HepG2 (cell line): ENCODE results near the gene ASAP2. TPM values are rescaled to one million over a fixed set of nuclear protein-coding genes. Genes with fewer than 3 reads are reported as not detected.

ENCODE experiments used
- CC2D1A ChIP-seq: sonication (generic); formaldehyde crosslinking; IDR thresholded peaks from 2 replicates; pipeline ENCODE4 v1.8.1; 2023; ENCODE audit warnings: mild to moderate bottlenecking, missing genetic modification reagents
- DDIT3 ChIP-seq: sonication (generic); formaldehyde crosslinking; IDR thresholded peaks from 2 replicates; pipeline ENCODE4 v1.4.0; 2020; ENCODE audit warnings: mild to moderate bottlenecking, missing genetic modification reagents
- IKZF1 ChIP-seq: fragments of 450-650 bp; IDR thresholded peaks from 2 replicates; pipeline ENCODE4 v1.7.1; 2016
- JUNB ChIP-seq: sonication (generic); formaldehyde crosslinking; IDR thresholded peaks from 2 replicates; pipeline ENCODE4 v1.8.0; 2022; ENCODE audit warnings: missing genetic modification reagents, mild to moderate bottlenecking, borderline replicate concordance
- KAT7 ChIP-seq: IDR thresholded peaks from 2 replicates; pipeline ENCODE4 v1.6.1; 2018; ENCODE audit warnings: borderline replicate concordance, missing compliant biosample characterization
- KDM5B ChIP-seq: sonication (generic); formaldehyde crosslinking; IDR thresholded peaks from 2 replicates; pipeline ENCODE4 v1.4.0; 2020; ENCODE audit warnings: missing genetic modification reagents, mild to moderate bottlenecking, borderline replicate concordance
- MLXIP ChIP-seq: sonication (generic); formaldehyde crosslinking; IDR thresholded peaks from 2 replicates; pipeline ENCODE4 v1.9.0; 2021; ENCODE audit warnings: missing genetic modification reagents, borderline replicate concordance
- MXD3 ChIP-seq: IDR thresholded peaks from 2 replicates; pipeline ENCODE4 v1.6.1; 2016; ENCODE audit warnings: mild to moderate bottlenecking, missing biosample characterization, missing genetic modification reagents
- NCOR1 ChIP-seq: fragments of 200-600 bp; sonication (generic); IDR thresholded peaks from 2 replicates; pipeline ENCODE4 v1.7.0; 2017; ENCODE audit warnings: antibody characterized with exemption, low read length, borderline replicate concordance
- NR2F2 ChIP-seq: IDR thresholded peaks from 2 replicates; pipeline ENCODE4 v1.6.1; 2012; ENCODE audit warnings: low read depth, inconsistent platforms, borderline replicate concordance
- PAF1 ChIP-seq: IDR thresholded peaks from 2 replicates; pipeline ENCODE4 v1.6.1; 2016; ENCODE audit warnings: missing genetic modification reagents, missing compliant biosample characterization
- SIN3B ChIP-seq: fragments of 150-350 bp; IDR thresholded peaks from 2 replicates; pipeline ENCODE4 v1.6.1; 2014; ENCODE audit warnings: low read length
- SMAD1 ChIP-seq: sonication (generic); formaldehyde crosslinking; IDR thresholded peaks from 2 replicates; pipeline ENCODE4 v1.4.0; 2020; ENCODE audit warnings: missing genetic modification reagents, low read depth, mild to moderate bottlenecking, borderline replicate concordance
- TCF7L2 ChIP-seq: IDR thresholded peaks from 2 replicates; pipeline ENCODE4 v1.6.1; 2011; ENCODE audit warnings: mild to moderate bottlenecking, low read depth, low read length, moderate library complexity
- TIGD3 ChIP-seq: sonication (generic); formaldehyde crosslinking; IDR thresholded peaks from 2 replicates; pipeline ENCODE4 v1.5.1; 2020; ENCODE audit warnings: mild to moderate bottlenecking, missing genetic modification reagents, borderline replicate concordance
- ZBTB20 ChIP-seq: sonication (generic); formaldehyde crosslinking; IDR thresholded peaks from 2 replicates; pipeline ENCODE4 v1.8.1; 2023; ENCODE audit warnings: missing genetic modification reagents, low read depth, mild to moderate bottlenecking, borderline replicate concordance
- ZBTB7A ChIP-seq: sonication (generic); formaldehyde crosslinking; IDR thresholded peaks from 2 replicates; pipeline ENCODE4 v1.8.0; 2022; ENCODE audit warnings: mild to moderate bottlenecking, missing genetic modification reagents
- ZNF253 ChIP-seq: sonication (generic); formaldehyde crosslinking; IDR thresholded peaks from 2 replicates; pipeline ENCODE4 v1.8.0; 2022; ENCODE audit warnings: mild to moderate bottlenecking, missing genetic modification reagents, borderline replicate concordance
- ZNF256 ChIP-seq: sonication (generic); formaldehyde crosslinking; conservative IDR thresholded peaks from 2 replicates; pipeline ENCODE4 v1.4.0; 2020; ENCODE audit warnings: missing genetic modification reagents
- ZNF274 ChIP-seq: sonication (generic); formaldehyde crosslinking; IDR thresholded peaks from 2 replicates; pipeline ENCODE4 v1.5.1; 2020; ENCODE audit warnings: mild to moderate bottlenecking, missing genetic modification reagents
- ZNF335 ChIP-seq: sonication (generic); formaldehyde crosslinking; IDR thresholded peaks from 2 replicates; pipeline ENCODE4 v1.4.0; 2020; ENCODE audit warnings: missing genetic modification reagents
- ZNF672 ChIP-seq: sonication (generic); formaldehyde crosslinking; IDR thresholded peaks from 2 replicates; pipeline ENCODE4 v1.8.1; 2022; ENCODE audit warnings: missing genetic modification reagents
- ZNF746 ChIP-seq: sonication (generic); formaldehyde crosslinking; IDR thresholded peaks from 2 replicates; pipeline ENCODE4 v1.8.0; 2022; ENCODE audit warnings: mild to moderate bottlenecking, missing genetic modification reagents
- ZNF770 ChIP-seq: sonication (generic); formaldehyde crosslinking; IDR thresholded peaks from 2 replicates; pipeline ENCODE4 v1.5.0; 2020; ENCODE audit warnings: mild to moderate bottlenecking, missing genetic modification reagents
- polyA plus RNA-seq, 8 experiments: library from polyadenylated mRNA; depleted of rRNA in 3 of 8; stranded (reverse) in 7 of 8; unstranded in 1 of 8; fragments of >200 nt; fragmentation: Illumina TruSeq in 4 of 8; extraction: Trizol in 4 of 8; gene quantifications; 2 replicates each; pipeline versions ENCODE4 v1.2.1 to v1.2.3, GENCODE V29; 2011 to 2016; ENCODE audit warnings: low read depth in 4 of 8, missing spikeins in 1 of 8, mixed read lengths in 1 of 8; ENCODE audit not compliant: insufficient read depth in 1 of 8
- total RNA-seq, 5 experiments: library from RNA; depleted of rRNA; stranded (reverse); fragments of >200 nt; fragmentation: Illumina TruSeq; extraction: Trizol; gene quantifications; 2 replicates each; pipeline ENCODE4 v1.2.3, GENCODE V29; 2016; ENCODE audit warnings: low read depth in 1 of 5

Gene ASAP2
- total and polyA plus RNA-seq, 2 of the 13 experiments (the other 11 are each of a cell fraction or from before 2014, with no cell fraction given) = 7.3 to 22.3 TPM

- TF ChIP-seq MLXIP = no peak
- TF ChIP-seq ZNF335 (CRISPR knock-in tag) = peak; percentile 48; the same call in 1 of the 2 replicates
- TF ChIP-seq ZNF253 = no peak
- TF ChIP-seq SMAD1 (CRISPR knock-in tag) = no peak
- TF ChIP-seq ZBTB7A (CRISPR knock-in tag) = no peak
- TF ChIP-seq NR2F2 = no peak; the same call in 1 of the 2 replicates
- no peak for TF ChIP-seq IKZF1
- TF ChIP-seq ZNF256 = no peak
- TF ChIP-seq ZNF274 (CRISPR knock-in tag) = peak; percentile 75; the same call in 1 of the 2 replicates
- peak; percentile 51; the same call in 1 of the 2 replicates for TF ChIP-seq NCOR1
- no peak for TF ChIP-seq DDIT3
- TF ChIP-seq ZNF746 (CRISPR knock-in tag) = peak; percentile 44; the same call in 1 of the 2 replicates
- TF ChIP-seq ZBTB20 = peak; percentile 59; the same call in 1 of the 2 replicates
- TF ChIP-seq ZNF672 (CRISPR knock-in tag) = no peak
- TF ChIP-seq JUNB = no peak
- peak; percentile 35; the same call in 1 of the 2 replicates for TF ChIP-seq KAT7 (CRISPR knock-in tag)
- TF ChIP-seq PAF1 (CRISPR knock-in tag) = no peak
- TF ChIP-seq TCF7L2 = no peak
- TF ChIP-seq TIGD3 (CRISPR knock-in tag) = no peak
- no peak for TF ChIP-seq CC2D1A
- no peak; the same call in 1 of the 2 replicates for TF ChIP-seq SIN3B
- no peak for TF ChIP-seq ZNF770 (CRISPR knock-in tag)
- TF ChIP-seq MXD3 = 0 out of 2 replicates have a peak, but pooled peaks have one; percentile 54
- peak; percentile 76; the same call in 1 of the 2 replicates for TF ChIP-seq KDM5B
These were observed 130.1 kb downstream of the ASAP2 start (continued) for GRCh38 chr2:9336576-9337314.
